22Rv1 (cell line): Measurements from ENCODE around the gene VAMP5.

Experiments
- ZFX ChIP-seq: fragments of 450-650 bp; IDR thresholded peaks from 2 replicates; pipeline ENCODE4 v1.6.1; 2017; ENCODE audit warnings: antibody characterized with exemption, borderline replicate concordance
- TF ChIP-seq, protein P1 (sequence below): fragments of 450-650 bp; IDR thresholded peaks from 2 replicates; pipeline ENCODE4 v1.5.1; 2017; ENCODE audit warnings: mild to moderate bottlenecking

DNA sequence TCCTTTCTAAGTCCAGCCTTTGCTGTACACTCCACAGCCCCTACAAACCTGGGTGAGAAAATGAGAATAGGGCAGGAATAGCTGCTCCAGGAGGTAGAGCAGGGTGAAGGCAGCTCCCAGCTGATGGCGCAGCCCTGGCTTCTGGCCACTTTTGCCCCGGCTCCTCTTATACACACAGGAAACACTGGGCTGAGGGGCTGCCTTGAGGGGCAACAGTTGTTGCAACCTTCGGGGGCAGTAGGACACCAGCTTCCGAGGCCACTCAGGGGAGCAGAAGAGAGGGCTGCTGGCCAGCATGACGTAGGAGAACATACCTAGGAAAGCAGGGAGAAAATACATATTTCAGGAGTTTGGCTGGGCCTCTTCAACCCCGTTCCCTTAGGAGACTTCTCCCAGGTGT lies 31.0 kb upstream of the VAMP5 start:
- TF ChIP-seq, protein P1, sequence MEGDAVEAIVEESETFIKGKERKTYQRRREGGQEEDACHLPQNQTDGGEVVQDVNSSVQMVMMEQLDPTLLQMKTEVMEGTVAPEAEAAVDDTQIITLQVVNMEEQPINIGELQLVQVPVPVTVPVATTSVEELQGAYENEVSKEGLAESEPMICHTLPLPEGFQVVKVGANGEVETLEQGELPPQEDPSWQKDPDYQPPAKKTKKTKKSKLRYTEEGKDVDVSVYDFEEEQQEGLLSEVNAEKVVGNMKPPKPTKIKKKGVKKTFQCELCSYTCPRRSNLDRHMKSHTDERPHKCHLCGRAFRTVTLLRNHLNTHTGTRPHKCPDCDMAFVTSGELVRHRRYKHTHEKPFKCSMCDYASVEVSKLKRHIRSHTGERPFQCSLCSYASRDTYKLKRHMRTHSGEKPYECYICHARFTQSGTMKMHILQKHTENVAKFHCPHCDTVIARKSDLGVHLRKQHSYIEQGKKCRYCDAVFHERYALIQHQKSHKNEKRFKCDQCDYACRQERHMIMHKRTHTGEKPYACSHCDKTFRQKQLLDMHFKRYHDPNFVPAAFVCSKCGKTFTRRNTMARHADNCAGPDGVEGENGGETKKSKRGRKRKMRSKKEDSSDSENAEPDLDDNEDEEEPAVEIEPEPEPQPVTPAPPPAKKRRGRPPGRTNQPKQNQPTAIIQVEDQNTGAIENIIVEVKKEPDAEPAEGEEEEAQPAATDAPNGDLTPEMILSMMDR: no peak
- TF ChIP-seq ZFX: no peak
